Kidney glomerular epithelial cell (primary cell): ENCODE results near the gene WNT6.

Experiments used
- DNase-seq: peaks from one replicate; lab custom pipeline; 2025; lab: John Stamatoyannopoulos, UW

WNT6 gene

GRCh38 chr2:218893349-218894150 lies 33.9 kb downstream of the WNT6 start:
- no peak for DNase-seq

- no peak for DNase-seq
Observed at GRCh38 chr2:218894151-218894879, 34.7 kb downstream of the WNT6 start.

- DNase-seq = no peak
Observed at GRCh38 chr2:218894880-218895157, 35.2 kb downstream of the WNT6 start.

- peak; percentile 23 for DNase-seq
Observed at GRCh38 chr2:218895326-218895725, 35.7 kb downstream of the WNT6 start.

GRCh38 chr2:218895759-218896500 lies 36.3 kb downstream of the WNT6 start:
- peak; percentile 48 for DNase-seq

GRCh38 chr2:218896501-218897393 lies 37.1 kb downstream of the WNT6 start:
- peak; percentile 63 for DNase-seq

GRCh38 chr2:218897394-218898108 lies 37.9 kb downstream of the WNT6 start:
- no peak for DNase-seq

- no peak for DNase-seq
Observed at GRCh38 chr2:218898109-218898878, 38.7 kb downstream of the WNT6 start.

- no peak for DNase-seq
Observed at GRCh38 chr2:218899147-218899546, 39.5 kb downstream of the WNT6 start.

GRCh38 chr2:218902427-218902826 lies 42.8 kb downstream of the WNT6 start:
- no peak for DNase-seq

- DNase-seq = no peak
Observed at GRCh38 chr2:218904176-218904575, 44.6 kb downstream of the WNT6 start.

GRCh38 chr2:218908721-218909619 lies 49.4 kb downstream of the WNT6 start:
- DNase-seq = peak; percentile 86

- DNase-seq = no peak
Observed at GRCh38 chr2:218910741-218911140, 51.1 kb downstream of the WNT6 start.

GRCh38 chr2:218920504-218920903 lies 60.9 kb downstream of the WNT6 start:
- no peak for DNase-seq
